Thyroid gland (tissue), 4 donors: Measurements from ENCODE around the gene FBLN7. TPM values are rescaled to one million over a fixed set of nuclear protein-coding genes. Genes with fewer than 3 reads are reported as not detected.

ENCODE experiments used
- DNase-seq, 2 donors: peaks; one replicate each; pipeline ENCODE4 v3.0.0-alpha.2; 2019
- H3K27ac ChIP-seq, 3 donors: fragments of 200-600 bp; sonication (generic); 1 replicate in 2 of 3; 2 replicates in 1 of 3; pipeline ENCODE4 v1.5.1; 2016 to 2019; ENCODE audit warnings: mild to moderate bottlenecking in 1 of 3, moderate library complexity in 1 of 3
- H3K27me3 ChIP-seq: fragments of 200-600 bp; sonication (generic); one replicate; pipeline ENCODE4 v1.5.1; 2019
- H3K36me3 ChIP-seq, 2 donors: fragments of 200-600 bp; sonication (generic); one replicate each; pipeline ENCODE4 v1.5.1; 2016 to 2019
- H3K4me1 ChIP-seq, 2 donors: fragments of 200-600 bp; sonication (generic); one replicate each; pipeline ENCODE4 v1.5.1; 2017 to 2019
- H3K4me3 ChIP-seq, 3 donors: fragments of 200-600 bp; sonication (generic); replicated peaks in 1 of 3; 1 replicate in 2 of 3; 2 replicates in 1 of 3; pipeline ENCODE4 v1.5.1; 2016; ENCODE audit warnings: mild to moderate bottlenecking in 1 of 3
- H3K9me3 ChIP-seq: fragments of 200-600 bp; sonication (generic); one replicate; pipeline ENCODE4 v1.5.1; 2017
- CTCF ChIP-seq, 6 experiments: fragments of 200-600 bp in 3 of 6; fragments of 450-650 bp in 3 of 6; sonication (generic) in 3 of 6; IDR thresholded peaks; one replicate each; pipeline ENCODE4 v1.5.1; 2016 to 2019; ENCODE audit warnings: antibody characterized with exemption in 6 of 6, mild to moderate bottlenecking in 2 of 6, inconsistent platforms in 1 of 6, moderate library complexity in 1 of 6
- POLR2A ChIP-seq, 2 donors: fragments of 450-650 bp; IDR thresholded peaks; one replicate each; pipeline ENCODE4 v1.6.1; 2017; ENCODE audit warnings: antibody characterized with exemption in 2 of 2, mild to moderate bottlenecking in 2 of 2, moderate library complexity in 1 of 2
- WGBS, 2 donors: methylation state at CpG; one replicate each; pipeline ENCODE4 v1.1.5; 2017; 5-methylcytosine and 5-hydroxymethylcytosine counted together
- intact Hi-C: fragments of 100-400 bp; cut with DNase I; formaldehyde crosslinking; loops from one replicate; pipeline ENCODE4 v1.15.1; 2023
- total RNA-seq, 4 donors: library from RNA; depleted of rRNA; stranded (reverse); fragments of >200 nt; gene quantifications; one replicate each; pipeline ENCODE4 v1.2.3, GENCODE V29; 2016

FBLN7 gene
- total RNA-seq, 4 donors from 2014 or later = 10.3 to 33.6 (median 16.4) TPM

GRCh38 chr2:112187805-112188596 lies 49.8 kb downstream of the FBLN7 start:
- no peaks in the 10 kb centered on the region for H3K36me3 ChIP-seq
- no peak overlapping the region for H3K27ac ChIP-seq
- H3K4me1 ChIP-seq = no peaks in the 10 kb centered on the region
- H3K9me3 ChIP-seq = no peaks in the 10 kb centered on the region
- no peaks in the 10 kb centered on the region for H3K27me3 ChIP-seq
- intact Hi-C loops = no loop called here
- H3K4me3 ChIP-seq = no peak overlapping the region
- no peak for DNase-seq
- WGBS, 2 donors = 80 to 81% methylated on average over 9 of the region's 9 CpGs
- TF ChIP-seq POLR2A (IDR thresholded peaks at IDR 0.05) = no peak
- TF ChIP-seq CTCF (IDR thresholded peaks at IDR 0.05) = no peak

- TF ChIP-seq CTCF (IDR thresholded peaks at IDR 0.05) = no peak
- TF ChIP-seq POLR2A (IDR thresholded peaks at IDR 0.05) = no peak
- no peak for DNase-seq
- Histone ChIP-seq H3K4me3 (no peak overlapping the region), H3K36me3 (no peaks in the 10 kb centered on the region), H3K4me1 (no peaks in the 10 kb centered on the region), H3K27me3 (no peaks in the 10 kb centered on the region), H3K27ac (no peak overlapping the region), H3K9me3 (no peaks in the 10 kb centered on the region)
- intact Hi-C loops = no loop called here
- WGBS, 2 donors = 96 to 100% methylated on average over 3 of the region's 3 CpGs
These were observed 50.9 kb downstream of the FBLN7 start for GRCh38 chr2:112189001-112189556.

DNA sequence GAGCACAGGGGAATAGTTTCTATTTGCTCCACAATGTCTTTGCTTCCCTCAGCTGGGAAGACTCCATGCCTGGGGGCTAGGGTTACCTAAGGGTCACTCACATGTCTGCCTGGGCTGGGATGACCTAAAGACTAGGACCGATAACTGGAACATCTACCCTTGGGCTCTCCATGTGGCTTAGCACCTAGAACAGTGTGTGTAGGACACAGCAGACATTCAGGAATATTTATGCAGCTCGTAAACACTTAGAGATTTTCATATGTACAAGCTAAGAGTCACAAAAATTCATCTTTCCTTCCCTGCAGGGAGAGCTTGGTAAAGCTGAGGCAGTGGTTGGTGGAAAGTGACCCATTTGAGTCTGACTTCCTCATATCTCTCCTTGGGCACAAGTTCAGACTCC lies 55.8 kb downstream of the FBLN7 start:
- TF ChIP-seq POLR2A (IDR thresholded peaks at IDR 0.05) = no peak
- TF ChIP-seq CTCF (IDR thresholded peaks at IDR 0.05) = no peak
- intact Hi-C loops = no loop called here

GRCh38 chr2:112194482-112194881 lies 56.3 kb downstream of the FBLN7 start:
- Histone ChIP-seq H3K4me1 (no peaks in the 10 kb centered on the region), H3K4me3 (no peak overlapping the region), H3K27me3 (no peaks in the 10 kb centered on the region), H3K27ac (no peak overlapping the region), H3K36me3 (no peaks in the 10 kb centered on the region), H3K9me3 (no peaks in the 10 kb centered on the region)
- TF ChIP-seq CTCF (IDR thresholded peaks at IDR 0.05) (no peak), POLR2A (IDR thresholded peaks at IDR 0.05) (no peak)
- 78 to 90% methylated on average over 4 of the region's 4 CpGs for whole genome bisulfite sequencing, 2 donors
- intact Hi-C loops = no loop called here
- DNase-seq = no peak

More for the DNA sequence above, 55.8 kb downstream of the FBLN7 start:
- no peaks in the 10 kb centered on the region for H3K4me1 ChIP-seq
- DNase-seq = no peak
- no peak overlapping the region for H3K27ac ChIP-seq
- H3K36me3 ChIP-seq = no peaks in the 10 kb centered on the region
- H3K4me3 ChIP-seq = no peak overlapping the region
- H3K9me3 ChIP-seq = no peaks in the 10 kb centered on the region
- H3K27me3 ChIP-seq = no peaks in the 10 kb centered on the region
- WGBS, 2 donors = 93 to 100% methylated on average over 2 of the region's 2 CpGs

DNA sequence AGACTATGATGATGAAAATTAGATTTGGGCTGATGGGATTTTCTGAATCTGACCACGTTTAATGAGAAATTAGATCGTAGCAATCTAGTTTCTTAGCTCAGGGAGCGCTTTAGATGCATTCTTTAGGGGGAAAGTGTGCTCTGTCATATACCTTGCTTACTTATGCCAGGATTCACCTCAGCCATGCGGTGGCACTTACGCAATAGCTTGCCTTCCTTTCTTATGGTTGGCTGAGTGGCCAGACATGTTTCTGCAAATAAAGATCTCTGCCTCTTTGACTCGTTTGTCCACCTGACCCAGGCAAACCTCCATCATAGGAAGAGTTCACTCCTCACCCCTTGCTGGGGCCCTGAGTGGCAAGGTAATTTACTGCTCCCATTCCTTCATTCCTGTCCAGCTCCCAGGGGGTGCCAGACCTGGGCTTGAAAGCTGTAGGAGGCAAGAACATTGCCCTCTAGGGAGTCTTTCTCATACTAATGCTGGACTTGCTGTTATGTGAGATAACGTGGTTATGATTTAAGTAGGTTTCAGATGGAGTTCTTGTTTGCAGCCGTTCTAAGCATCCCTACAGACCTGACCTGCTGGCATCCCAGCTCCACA lies 57.1 kb downstream of the FBLN7 start:
- Histone ChIP-seq H3K27ac (no peak overlapping the region), H3K4me1 (no peaks in the 10 kb centered on the region), H3K4me3 (no peak overlapping the region), H3K36me3 (no peaks in the 10 kb centered on the region), H3K27me3 (no peaks in the 10 kb centered on the region), H3K9me3 (no peaks in the 10 kb centered on the region)
- TF ChIP-seq POLR2A (IDR thresholded peaks at IDR 0.05) = no peak
- no peak for TF ChIP-seq CTCF (IDR thresholded peaks at IDR 0.05)
- intact Hi-C loops = no loop called here
- no peak for DNase-seq
- 88 to 91% methylated on average over 8 of the region's 8 CpGs for WGBS, 2 donors
